T-helper 1 cell treated with Interleukin-12 subunit alpha and Interleukin-12 subunit beta and Interleukin-4 antibody, amounts not matched to agents 30 ng/mL and 1 ng/mL, for 36 hours (primary cell): ENCODE measurements around the gene NRCAM. TPM values are rescaled to one million over a fixed set of nuclear protein-coding genes. Genes with fewer than 3 reads are reported as not detected.

Experiments used
- intact Hi-C: fragments of 100-400 bp; cut with micrococcal nuclease; formaldehyde crosslinking; loops from one replicate; pipeline ENCODE4 v1.15.1; 2024
- total RNA-seq: library from RNA; stranded (reverse); gene quantifications from 2 replicates; pipeline ENCODE4 v1.2.3, GENCODE V29; 2022

Gene NRCAM
- total RNA-seq, 1 donor from 2014 or later, result 0.12 TPM

- intact Hi-C loops, result no loop called here
These were observed 244.6 kb downstream of the NRCAM start for GRCh38 chr7:108211382-108212201.

GRCh38 chr7:108210796-108211195 lies 245.4 kb downstream of the NRCAM start:
- intact Hi-C loops, result no loop called here

- intact Hi-C loops, result no loop called here
These were observed 250.9 kb downstream of the NRCAM start for GRCh38 chr7:108205311-108205710.

GRCh38 chr7:108204281-108204796 lies 251.9 kb downstream of the NRCAM start:
- intact Hi-C loops, result no loop called here

- intact Hi-C loops, result no loop called here
These were observed 252.7 kb downstream of the NRCAM start for GRCh38 chr7:108203537-108203936.

- intact Hi-C loops, result no loop called here
These were observed 253.5 kb downstream of the NRCAM start for GRCh38 chr7:108202743-108203142.

- intact Hi-C loops, result no loop called here
These were observed 254.5 kb downstream of the NRCAM start for GRCh38 chr7:108201766-108202165.

- intact Hi-C loops, result no loop called here
These were observed 255.9 kb downstream of the NRCAM start for GRCh38 chr7:108200326-108200725.

- intact Hi-C loops, result no loop called here
These were observed 258.7 kb downstream of the NRCAM start for GRCh38 chr7:108197371-108198091.

- intact Hi-C loops, result no loop called here
These were observed 260.2 kb downstream of the NRCAM start for GRCh38 chr7:108196004-108196403.

GRCh38 chr7:108193594-108194498 lies 262.4 kb downstream of the NRCAM start:
- intact Hi-C loops, result no loop called here

GRCh38 chr7:108190891-108191290 lies 265.3 kb downstream of the NRCAM start:
- intact Hi-C loops, result no loop called here

GRCh38 chr7:108189733-108190388 lies 266.4 kb downstream of the NRCAM start:
- intact Hi-C loops, result no loop called here

- intact Hi-C loops, result no loop called here
These were observed 267.5 kb downstream of the NRCAM start for GRCh38 chr7:108188724-108189123.

- intact Hi-C loops, result loop anchor here (1.0 to 5.0 kb wide), 3 partner anchors 279 to 431 kb away; no protein-coding TSS in a partner anchor
These were observed 274.9 kb downstream of the NRCAM start for GRCh38 chr7:108181073-108181985.

GRCh38 chr7:108178398-108178797 lies 277.8 kb downstream of the NRCAM start:
- intact Hi-C loops, result no loop called here

GRCh38 chr7:108171164-108171563 lies 285.1 kb downstream of the NRCAM start:
- intact Hi-C loops, result no loop called here

GRCh38 chr7:108170251-108170650 lies 286.0 kb downstream of the NRCAM start:
- intact Hi-C loops, result no loop called here

- intact Hi-C loops, result no loop called here
These were observed 288.8 kb downstream of the NRCAM start for GRCh38 chr7:108167460-108167859.

GRCh38 chr7:108166687-108167086 lies 289.5 kb downstream of the NRCAM start:
- intact Hi-C loops, result no loop called here
